ENCODE results near the gene ANKRD52. TPM values are rescaled to one million over a fixed set of nuclear protein-coding genes. Genes with fewer than 3 reads are reported as not detected.

The ANKRD52 gene
- total RNA-seq, 2 experiments from 2014 or later, result 23.6 to 25.6 TPM

DNA sequence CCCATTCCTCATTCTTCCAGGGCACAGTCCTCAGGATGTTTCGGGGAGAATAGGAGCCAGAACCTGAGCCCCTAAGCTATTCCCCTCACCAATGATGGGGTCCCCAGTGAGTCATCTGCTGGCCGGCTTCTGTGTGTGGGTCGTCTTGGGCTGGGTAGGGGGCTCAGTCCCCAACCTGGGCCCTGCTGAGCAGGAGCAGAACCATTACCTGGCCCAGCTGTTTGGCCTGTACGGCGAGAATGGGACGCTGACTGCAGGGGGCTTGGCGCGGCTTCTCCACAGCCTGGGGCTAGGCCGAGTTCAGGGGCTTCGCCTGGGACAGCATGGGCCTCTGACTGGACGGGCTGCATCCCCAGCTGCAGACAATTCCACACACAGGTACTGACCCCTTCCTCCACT, 27.0 kb downstream of the ANKRD52 start:
- CTCF ChIA-PET, result interaction anchor here (0.5 to 1.2 kb wide), 2 partner anchors 233 to 305 kb away, joined by 4 to 5 read pairs; no protein-coding TSS in a partner anchor
- H3K27me3 Mint-ChIP-seq (ENCODE audit: low read depth), result no peaks in the 10 kb centered on the region
- DNase-seq, result no peak
- no peaks in the 10 kb centered on the region for H3K4me1 Mint-ChIP-seq (ENCODE audit: low read depth)
- no peaks in the 10 kb centered on the region for H3K9me3 Mint-ChIP-seq
- H3K27ac Mint-ChIP-seq, result no peak overlapping the region
- no peak overlapping the region for H3K4me3 Mint-ChIP-seq
- intact Hi-C loops (cut with micrococcal nuclease), result no loop called here
- H3K36me3 Mint-ChIP-seq (ENCODE audit: low read depth), result peaks cover 9% of the 10 kb centered on the region

DNA sequence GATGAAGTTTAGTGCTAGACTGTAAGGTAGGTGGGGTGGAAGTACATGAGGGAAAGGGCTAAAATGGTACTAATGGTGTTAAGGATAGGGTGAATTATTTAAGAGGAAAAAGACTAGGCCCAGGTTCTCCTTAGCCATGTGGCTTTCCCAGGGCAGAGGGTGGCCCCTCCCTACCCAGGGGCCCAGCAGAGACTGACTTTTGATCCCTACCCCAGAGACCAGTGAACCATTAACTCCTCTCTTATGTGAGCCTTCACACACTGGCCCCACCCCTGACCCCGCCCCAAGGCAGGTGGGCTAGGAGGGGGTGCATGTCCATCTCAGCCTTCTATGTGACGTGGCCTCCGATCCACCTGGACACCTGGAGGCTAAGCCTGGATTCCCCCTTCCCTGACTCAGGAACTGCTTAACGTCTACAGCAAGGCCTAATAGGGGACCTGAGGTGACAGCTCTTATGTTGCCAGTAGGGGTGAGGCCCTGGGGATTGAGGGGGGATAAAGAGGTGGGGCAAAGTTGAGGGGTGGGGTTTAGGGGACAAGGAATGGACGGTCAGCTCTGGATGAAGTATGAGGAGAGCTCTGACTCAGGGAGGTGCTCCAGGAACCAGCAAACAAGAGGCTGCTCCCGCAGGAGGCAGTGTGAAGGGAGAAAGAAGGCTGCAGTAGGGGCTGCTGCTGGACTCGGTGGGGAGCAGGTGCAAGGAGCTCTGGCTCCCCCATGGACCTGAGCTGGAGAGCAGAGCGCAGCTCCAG, 27.6 kb downstream of the ANKRD52 start:
- Mint-ChIP-seq H3K27ac (no peak overlapping the region), H3K4me1 (ENCODE audit: low read depth) (peaks cover under 1% of the 10 kb centered on the region), H3K4me3 (no peak overlapping the region), H3K9me3 (no peaks in the 10 kb centered on the region), H3K27me3 (ENCODE audit: low read depth) (no peaks in the 10 kb centered on the region), H3K36me3 (ENCODE audit: low read depth) (peaks cover 12% of the 10 kb centered on the region)
- DNase-seq, result no peak
- intact Hi-C loops (cut with micrococcal nuclease), result no loop called here
- CTCF ChIA-PET, result interaction anchor here (0.5 to 1.2 kb wide), 2 partner anchors 234 to 306 kb away, joined by 4 to 5 read pairs; no protein-coding TSS in a partner anchor

DNA sequence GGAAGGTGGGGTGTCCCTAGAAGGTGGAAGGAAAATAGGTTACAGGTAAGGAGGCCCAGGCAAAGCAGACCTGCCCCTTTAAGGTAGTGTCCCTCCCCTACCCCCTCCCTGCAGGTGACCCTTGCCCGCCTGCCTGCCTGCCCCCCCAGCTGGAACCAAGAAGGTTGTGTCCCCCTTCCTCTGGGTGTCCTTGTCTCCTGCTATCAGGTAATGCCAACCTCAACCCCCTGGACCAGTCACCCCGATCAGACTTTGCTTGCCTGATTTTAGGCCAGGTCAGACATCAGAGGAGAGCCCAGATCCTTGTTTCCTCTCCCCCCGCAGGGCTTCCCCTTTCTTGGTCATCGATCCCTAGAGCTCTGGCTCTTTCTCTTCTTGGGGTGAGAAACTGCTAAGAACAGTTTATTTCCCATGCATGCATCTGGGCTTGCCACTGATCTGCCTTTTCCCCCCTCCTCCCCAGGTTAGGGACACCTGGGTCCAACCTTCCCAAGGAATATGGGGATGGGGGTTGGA, 28.2 kb downstream of the ANKRD52 start, which contains the start of gene SLC39A5:
SLC39A5 (plus strand) TSS at position 136 of the 516 bp plus-strand sequence. CDS start 1,224 bp downstream, outside the sequence.
- CTCF ChIA-PET, result no interaction called here
- H3K4me3 Mint-ChIP-seq, result no peak within 1 kb of the TSS
- peaks cover 7% of the 10 kb centered on the region for H3K4me1 Mint-ChIP-seq (ENCODE audit: low read depth)
- H3K27ac Mint-ChIP-seq, result no peak within 1 kb of the TSS
- intact Hi-C loops (cut with micrococcal nuclease), result no loop called here
- peaks cover 12% of the 10 kb centered on the region for H3K36me3 Mint-ChIP-seq (ENCODE audit: low read depth)
- H3K27me3 Mint-ChIP-seq (ENCODE audit: low read depth), result no peaks in the 10 kb centered on the region
- H3K9me3 Mint-ChIP-seq, result no peaks in the 10 kb centered on the region
- DNase-seq, result no peak

DNA sequence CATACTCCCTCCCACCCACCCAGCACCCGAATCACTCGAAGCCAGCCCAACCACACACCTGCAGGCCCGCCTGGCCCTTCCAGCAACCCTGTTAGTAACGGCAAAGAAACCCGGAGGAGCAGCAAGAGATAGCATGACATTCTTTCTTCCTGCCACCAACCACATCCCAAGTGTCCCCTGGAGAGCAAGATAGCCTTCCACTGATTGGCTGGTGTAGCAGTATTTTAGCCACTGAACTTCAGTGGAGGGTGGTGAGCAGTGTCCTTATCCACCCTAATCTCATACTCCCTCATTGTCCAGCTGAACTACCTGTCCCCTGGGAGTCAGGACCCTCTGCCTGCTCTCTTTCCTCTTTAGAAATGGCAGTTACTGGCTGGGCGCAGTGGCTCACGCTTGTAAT, 29.1 kb downstream of the ANKRD52 start:
- Mint-ChIP-seq H3K4me3 (no peak overlapping the region), H3K27me3 (ENCODE audit: low read depth) (no peaks in the 10 kb centered on the region), H3K4me1 (ENCODE audit: low read depth) (peaks cover 11% of the 10 kb centered on the region), H3K9me3 (no peaks in the 10 kb centered on the region), H3K27ac (no peak overlapping the region), H3K36me3 (ENCODE audit: low read depth) (peaks cover 12% of the 10 kb centered on the region)
- DNase-seq, result no peak
- intact Hi-C loops (cut with micrococcal nuclease), result no loop called here
- CTCF ChIA-PET, result interaction anchor here (1.5 kb wide), 1 partner anchor 29 kb away, joined by 3 read pairs; the partner anchor contains the start of gene ANKRD52

DNA sequence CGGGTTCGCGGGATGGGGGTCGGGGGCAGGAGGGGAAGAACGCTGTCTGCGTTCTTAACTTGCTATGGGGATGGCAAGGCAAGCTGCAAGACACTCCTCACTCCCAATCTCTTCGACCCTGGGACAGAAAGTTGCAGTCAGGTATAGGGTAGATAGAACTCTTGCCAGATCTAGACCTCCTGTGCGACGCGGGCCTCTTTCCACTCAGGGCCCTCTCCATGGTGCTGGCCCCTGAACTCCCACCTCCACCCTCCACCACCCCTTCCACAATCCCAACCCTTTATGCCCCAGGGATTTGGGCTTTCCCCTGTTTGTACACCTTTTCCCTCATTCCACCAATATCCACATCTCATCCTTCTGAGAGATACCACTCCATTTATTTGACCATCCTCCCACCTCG, 33.2 kb downstream of the ANKRD52 start:
- peak; percentile 8 for DNase-seq
- H3K9me3 Mint-ChIP-seq, result no peaks in the 10 kb centered on the region
- peaks cover 37% of the 10 kb centered on the region for H3K4me1 Mint-ChIP-seq (ENCODE audit: low read depth)
- no peaks in the 10 kb centered on the region for H3K27me3 Mint-ChIP-seq (ENCODE audit: low read depth)
- peaks cover 12% of the 10 kb centered on the region for H3K36me3 Mint-ChIP-seq (ENCODE audit: low read depth)
- CTCF ChIA-PET, result interaction anchor here (1.7 kb wide), 1 partner anchor 106 kb away, joined by 3 read pairs; no protein-coding TSS in a partner anchor
- peak overlapping the region; percentile 99 for H3K4me3 Mint-ChIP-seq
- peak overlapping the region; percentile 93 for H3K27ac Mint-ChIP-seq
- intact Hi-C loops (cut with micrococcal nuclease), result loop anchor here (1.0 to 5.0 kb wide), 17 partner anchors 18 to 500 kb away; partner anchors contain the start of genes ANKRD52, CS, IL23A and MYL6B

DNA sequence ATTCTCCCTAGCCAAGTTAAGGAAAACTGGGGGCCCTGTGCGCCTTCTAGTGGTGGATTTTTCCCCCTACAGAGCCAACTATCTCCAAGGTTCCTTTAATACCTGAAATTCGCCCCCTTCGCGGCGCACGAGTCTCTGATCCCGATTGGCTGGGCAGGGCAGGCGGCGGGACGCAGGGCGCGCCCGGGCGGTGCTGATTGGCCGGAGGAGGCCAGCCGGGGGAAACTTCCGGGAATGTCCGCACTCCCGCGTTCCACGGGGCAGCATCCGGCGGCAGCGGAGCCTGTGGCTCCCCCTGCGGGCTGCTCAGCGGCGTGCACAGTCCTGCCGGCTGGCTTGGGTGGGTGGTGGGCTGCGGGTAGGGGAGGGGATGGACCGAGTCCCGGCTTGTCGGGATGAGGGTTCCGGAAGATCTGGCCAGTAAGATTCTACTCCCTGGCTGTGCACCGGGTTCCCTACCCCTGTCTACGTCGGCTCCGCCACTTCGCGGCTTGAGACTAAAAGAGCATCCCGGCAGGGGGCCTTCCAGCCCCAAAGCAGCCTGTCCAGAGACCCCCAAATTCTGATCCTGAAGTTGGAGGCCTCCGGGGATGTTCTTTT, 34.0 kb downstream of the ANKRD52 start, which contains the start of gene NABP2:
NABP2 (plus strand) TSS at position 241 of the 600 bp plus-strand sequence. CDS start 515 bp downstream, outside the sequence.
- intact Hi-C loops (cut with micrococcal nuclease), result loop anchor here (1.0 to 5.0 kb wide), 17 partner anchors 17 to 501 kb away; partner anchors contain the start of genes ANKRD52, CS, IL23A and MYL6B
- peak; percentile 97 for DNase-seq
- H3K36me3 Mint-ChIP-seq (ENCODE audit: low read depth), result peaks cover 12% of the 10 kb centered on the region
- no peaks in the 10 kb centered on the region for H3K9me3 Mint-ChIP-seq
- peak within 1 kb of the TSS; percentile 99 for H3K4me3 Mint-ChIP-seq
- H3K4me1 Mint-ChIP-seq (ENCODE audit: low read depth), result peaks cover 37% of the 10 kb centered on the region
- H3K27me3 Mint-ChIP-seq (ENCODE audit: low read depth), result no peaks in the 10 kb centered on the region
- CTCF ChIA-PET, result interaction anchor here (0.6 to 1.4 kb wide), 2 partner anchors 22 to 395 kb away, joined by 3 read pairs; no protein-coding TSS in a partner anchor
- peak within 1 kb of the TSS; percentile 93 for H3K27ac Mint-ChIP-seq

DNA sequence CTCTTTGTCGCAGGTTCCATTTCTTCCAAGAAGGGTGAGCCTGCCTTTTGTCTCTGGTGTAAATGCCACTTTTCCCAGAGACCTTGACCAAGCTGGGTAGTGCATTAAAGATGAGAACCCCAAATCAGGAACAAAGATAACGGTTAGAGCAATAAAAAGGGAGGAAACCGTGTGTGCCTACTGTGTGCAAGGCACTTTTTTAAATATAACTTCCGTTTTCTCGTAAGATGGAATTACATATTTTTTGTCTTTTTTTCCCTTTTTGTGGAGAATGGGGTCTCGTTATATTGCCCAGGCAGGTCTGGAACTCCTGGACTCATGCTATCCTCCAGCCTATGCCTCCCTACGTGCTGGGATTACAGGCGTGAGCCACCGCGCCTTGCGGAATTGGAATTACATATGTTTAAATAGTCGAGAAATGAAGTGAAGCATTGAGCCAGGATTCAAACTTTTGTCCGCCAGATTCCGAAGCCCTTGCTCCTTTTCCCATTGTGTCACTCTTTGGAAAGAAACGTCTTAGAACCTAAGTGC, 34.5 kb downstream of the ANKRD52 start:
- intact Hi-C loops (cut with micrococcal nuclease), result loop anchor here (1.0 to 5.0 kb wide), 17 partner anchors 17 to 502 kb away; partner anchors contain the start of genes ANKRD52, CS, IL23A and MYL6B
- Mint-ChIP-seq H3K36me3 (ENCODE audit: low read depth) (peaks cover 12% of the 10 kb centered on the region), H3K27me3 (ENCODE audit: low read depth) (no peaks in the 10 kb centered on the region), H3K9me3 (no peaks in the 10 kb centered on the region), H3K4me3 (peak overlapping the region; percentile 99), H3K27ac (peak overlapping the region; percentile 93), H3K4me1 (ENCODE audit: low read depth) (peaks cover 37% of the 10 kb centered on the region)
- CTCF ChIA-PET, result interaction anchor here (0.6 to 3.9 kb wide), 6 partner anchors 17 to 395 kb away, joined by 3 to 40 read pairs (median 20); partner anchors contain the start of genes ESYT1 and ZC3H10
- no peak for DNase-seq

DNA sequence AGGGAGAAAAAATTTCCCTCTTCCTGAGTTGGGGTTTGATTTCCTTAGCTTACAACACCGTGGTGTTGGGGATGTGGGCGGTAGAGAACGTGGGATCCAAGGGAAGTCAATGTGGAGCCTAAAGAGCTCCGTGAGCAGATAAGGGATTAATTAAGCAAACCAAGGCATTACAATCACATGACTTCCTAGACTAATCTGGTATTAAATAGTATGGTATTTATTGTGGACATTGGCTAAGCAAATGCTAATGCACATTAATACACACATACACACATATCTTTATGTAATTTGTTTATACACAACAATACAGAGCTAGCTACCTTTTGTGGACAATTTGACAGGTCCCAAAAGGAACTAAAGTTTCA, 35.7 kb downstream of the ANKRD52 start:
- Mint-ChIP-seq H3K36me3 (ENCODE audit: low read depth) (peaks cover 12% of the 10 kb centered on the region), H3K27ac (peak overlapping the region; percentile 93), H3K4me1 (ENCODE audit: low read depth) (peaks cover 37% of the 10 kb centered on the region), H3K9me3 (no peaks in the 10 kb centered on the region), H3K4me3 (peak overlapping the region; percentile 99), H3K27me3 (ENCODE audit: low read depth) (no peaks in the 10 kb centered on the region)
- intact Hi-C loops (cut with micrococcal nuclease), result loop anchor here (1.0 to 5.0 kb wide), 4 partner anchors 112 to 465 kb away; partner anchors contain the start of genes PTGES3 and PYM1
- CTCF ChIA-PET, result interaction anchor here (0.6 to 3.9 kb wide), 20 partner anchors 11 to 281 kb away, joined by 3 to 40 read pairs (median 6); partner anchors contain the start of genes ANKRD52, ESYT1, SMARCC2 and ZC3H10
- DNase-seq, result no peak

DNA sequence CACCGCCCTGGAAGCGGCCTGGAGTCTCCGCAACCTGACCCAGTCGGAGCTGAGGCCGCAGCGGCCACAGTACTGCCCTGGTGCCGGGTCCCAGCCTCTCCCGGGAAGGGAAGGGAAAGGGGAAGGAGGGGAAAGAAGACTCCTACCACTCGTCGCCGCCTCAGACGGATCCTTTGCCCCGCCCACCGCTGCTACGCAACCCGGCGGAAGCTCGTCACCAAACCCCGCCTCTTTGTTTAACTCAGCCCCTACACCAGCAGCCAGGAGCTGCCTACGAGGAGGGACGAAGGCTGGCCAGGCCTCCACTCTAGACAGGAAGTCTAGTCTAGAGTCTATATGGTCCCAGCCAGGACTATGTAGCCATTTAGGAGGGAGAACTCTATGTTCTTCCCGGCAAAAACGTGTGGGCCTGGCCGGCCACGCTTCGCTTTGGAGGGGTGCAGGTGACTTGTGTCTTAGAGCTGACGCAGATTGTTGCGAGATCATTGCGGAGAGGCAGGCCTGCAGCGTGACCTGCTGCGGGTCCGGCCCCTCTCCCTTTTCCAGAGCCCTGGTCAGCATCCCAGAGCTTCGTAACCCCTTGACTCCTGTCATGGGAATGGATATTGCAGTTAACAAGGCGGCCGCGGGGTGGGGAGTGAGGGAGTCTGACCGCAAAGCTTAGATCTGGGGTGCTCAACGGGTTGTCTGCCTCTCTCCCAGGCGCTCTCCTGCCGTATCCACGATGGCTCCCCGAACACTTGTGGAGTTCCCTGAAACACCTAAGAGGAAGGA, 36.2 kb downstream of the ANKRD52 start, which contains the start of gene RNF41:
RNF41 (minus strand) TSS at position 166 of the 774 bp plus-strand sequence. CDS start 7,875 bp downstream, outside the sequence.
- intact Hi-C loops (cut with micrococcal nuclease), result loop anchor here (1.0 to 5.0 kb wide), 4 partner anchors 112 to 465 kb away; partner anchors contain the start of genes PTGES3 and PYM1
- H3K4me1 Mint-ChIP-seq (ENCODE audit: low read depth), result peaks cover 37% of the 10 kb centered on the region
- H3K9me3 Mint-ChIP-seq, result no peaks in the 10 kb centered on the region
- peak; percentile 95 for DNase-seq
- peak within 1 kb of the TSS; percentile 99 for H3K4me3 Mint-ChIP-seq
- CTCF ChIA-PET, result interaction anchor here (0.6 to 3.9 kb wide), 24 partner anchors 11 to 282 kb away, joined by 3 to 40 read pairs (median 4); partner anchors contain the start of genes ANKRD52, ESYT1, SMARCC2 and ZC3H10
- H3K27me3 Mint-ChIP-seq (ENCODE audit: low read depth), result no peaks in the 10 kb centered on the region
- peak within 1 kb of the TSS; percentile 93 for H3K27ac Mint-ChIP-seq
- H3K36me3 Mint-ChIP-seq (ENCODE audit: low read depth), result peaks cover 7% of the 10 kb centered on the region

DNA sequence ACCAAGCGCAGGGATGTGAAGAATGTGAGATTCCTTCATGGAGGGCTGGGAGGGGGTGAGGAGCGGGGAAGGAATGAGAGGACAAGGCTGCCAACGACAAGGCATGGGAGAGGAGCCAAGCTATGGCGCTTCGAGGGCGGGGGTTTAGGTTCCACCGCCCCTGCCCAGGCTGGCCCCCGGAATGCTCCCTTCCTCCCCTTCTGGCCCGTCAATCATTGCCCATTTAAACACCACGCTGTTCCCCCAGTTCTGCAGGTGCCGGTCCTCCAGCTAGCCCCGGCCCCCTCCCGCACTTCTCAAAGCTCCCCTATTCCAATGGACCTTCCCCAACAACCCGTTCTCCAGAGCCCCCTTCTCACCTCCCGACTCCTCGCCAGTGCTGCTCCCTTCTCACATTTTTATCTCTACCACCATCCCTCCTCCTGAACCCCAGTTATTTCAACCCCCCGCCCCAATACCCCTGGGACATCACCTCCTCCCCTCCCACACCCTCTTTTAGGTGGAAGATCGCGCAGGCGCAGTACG, 36.9 kb downstream of the ANKRD52 start:
- Mint-ChIP-seq H3K4me1 (ENCODE audit: low read depth) (peaks cover 39% of the 10 kb centered on the region), H3K4me3 (peak overlapping the region; percentile 99), H3K9me3 (no peaks in the 10 kb centered on the region), H3K27me3 (ENCODE audit: low read depth) (no peaks in the 10 kb centered on the region), H3K27ac (peak overlapping the region; percentile 93), H3K36me3 (ENCODE audit: low read depth) (peaks cover 6% of the 10 kb centered on the region)
- DNase-seq, result no peak
- CTCF ChIA-PET, result interaction anchor here (0.6 to 3.9 kb wide), 19 partner anchors 12 to 250 kb away, joined by 3 to 40 read pairs (median 5); partner anchors contain the start of genes ANKRD52, ESYT1, SMARCC2 and ZC3H10
- intact Hi-C loops (cut with micrococcal nuclease), result loop anchor here (5.0 kb wide), 3 partner anchors 294 to 466 kb away; partner anchors contain the start of genes PTGES3 and PYM1
